ENCODE data around the gene C17orf114.
"Not testable (repeated sequence)": the region's sequence is repeated elsewhere in the genome, so short reads cannot be mapped to it uniquely, and the experiment has no call there.

C17orf114 gene

GRCh38 chr17:4833178-4833940, 31.2 kb upstream of the C17orf114 start, which contains the start of gene MINK1:
Gene MINK1, plus strand, starts transcription at chr17:4833340. Its CDS starts 244 bp downstream, at chr17:4833584.
- peak; percentile 87 to 93 (median 89) for DNase-seq
- Histone ChIP-seq H3K4me1 (replicated peaks in 1 of 2) (peaks cover 35 to 45% of the 10 kb centered on the region in 2 donors), H3K27ac (peak within 1 kb of the TSS in 4 of 5 donors; percentile 82 to 96 (median 87)), H3K27me3 (no peaks in the 10 kb centered on the region), H3K4me3 (peak within 1 kb of the TSS; percentile 66 to 86 (median 78)), H3K9me3 (replicated peaks in 1 of 3) (no peaks in the 10 kb centered on the region), H3K36me3 (replicated peaks in 1 of 2) (no peaks in the 10 kb centered on the region)
- intact Hi-C loops (cut with DNase I): no loop called here
- 0 to 2% (median 1%) methylated on average over 12 to 91 of the region's 91 CpGs for WGBS, 4 donors
- TF ChIP-seq POLR2A (IDR thresholded peaks at IDR 0.05): peak; percentile 57 to 88
- no peak for TF ChIP-seq CTCF (IDR thresholded peaks at IDR 0.05)

GRCh38 chr17:4832829-4833177, 30.7 kb upstream of the C17orf114 start:
- Histone ChIP-seq H3K4me3 (peak overlapping the region in 1 of 4 donors; percentile 86), H3K27ac (peak overlapping the region in 4 of 5 donors; percentile 82 to 96 (median 87)), H3K4me1 (replicated peaks in 1 of 2) (peaks cover 29 to 39% of the 10 kb centered on the region in 2 donors)
- 0% methylated on average over 8 to 12 of the region's 17 CpGs for WGBS, 4 donors
- H3K36me3 ChIP-seq (replicated peaks in 1 of 2); intact Hi-C loops (cut with DNase I); H3K27me3 ChIP-seq; H3K9me3 ChIP-seq (replicated peaks in 1 of 3); DNase-seq: not testable (repeated sequence)

GRCh38 chr17:4827399-4827798, 25.3 kb upstream of the C17orf114 start:
- no peak for DNase-seq
- intact Hi-C loops (cut with DNase I): no loop called here
- no peaks in the 10 kb centered on the region for H3K36me3 ChIP-seq (replicated peaks in 1 of 2)
- WGBS, 4 donors: 75 to 80% (median 77%) methylated on average over 8 of the region's 8 CpGs
- H3K4me1 ChIP-seq (replicated peaks in 1 of 2): no peaks in the 10 kb centered on the region
- H3K4me3 ChIP-seq: no peak overlapping the region
- no peaks in the 10 kb centered on the region for H3K27me3 ChIP-seq
- H3K9me3 ChIP-seq (replicated peaks in 1 of 3): no peaks in the 10 kb centered on the region
- H3K27ac ChIP-seq: no peak overlapping the region
- no peak for TF ChIP-seq CTCF (IDR thresholded peaks at IDR 0.05)
- TF ChIP-seq POLR2A (IDR thresholded peaks at IDR 0.05): no peak

- 83 to 86% (median 85%) methylated on average over 7 to 12 of the region's 12 CpGs for WGBS, 4 donors
- DNase-seq: no peak
- TF ChIP-seq CTCF (IDR thresholded peaks at IDR 0.05) (no peak), POLR2A (IDR thresholded peaks at IDR 0.05) (no peak)
- H3K36me3 ChIP-seq (replicated peaks in 1 of 2): no peaks in the 10 kb centered on the region
- no peak overlapping the region for H3K27ac ChIP-seq
- no peak overlapping the region for H3K4me3 ChIP-seq
- H3K4me1 ChIP-seq (replicated peaks in 1 of 2): no peaks in the 10 kb centered on the region
- H3K9me3 ChIP-seq (replicated peaks in 1 of 3): no peaks in the 10 kb centered on the region
- intact Hi-C loops (cut with DNase I): no loop called here
- no peaks in the 10 kb centered on the region for H3K27me3 ChIP-seq
These were observed 21.4 kb upstream of the C17orf114 start for GRCh38 chr17:4823373-4824089.
